Stimulated activated naive B cell treated with anti-CD40 and anti-IgM and Interleukin-4, amounts not matched to agents 10 μg/mL and 1 μg/mL and 100 μg/mL, for 72 hours (primary cell): ENCODE results near the gene CCDC38.

ENCODE experiments used
- ATAC-seq, 2 donors: fragments of 150-1000 bp; cut with Tn5 transposase; replicated peaks; 2 replicates each; pipeline ENCODE4 v1.10.0; 2021; ENCODE audit warnings: moderate library complexity in 1 of 2
- DNase-seq: peaks from one replicate; pipeline ENCODE4 v3.0.0; 2021
- H3K27ac Mint-ChIP-seq: one replicate; pipeline ENCODE4 v1.8.0; 2022; ENCODE audit warnings: mild to moderate bottlenecking, mixed read lengths
- H3K27me3 Mint-ChIP-seq, 2 donors: one replicate each; pipeline ENCODE4 v1.8.0; 2022; ENCODE audit warnings: mixed read lengths in 2 of 2
- H3K36me3 Mint-ChIP-seq, 2 donors: one replicate each; pipeline ENCODE4 v1.8.0; 2022; ENCODE audit warnings: mixed read lengths in 2 of 2, mild to moderate bottlenecking in 1 of 2
- H3K4me1 Mint-ChIP-seq, 2 donors: one replicate each; pipeline ENCODE4 v1.8.0; 2022; ENCODE audit warnings: mixed read lengths in 2 of 2, mild to moderate bottlenecking in 1 of 2
- H3K4me3 Mint-ChIP-seq, 2 donors: one replicate each; pipeline ENCODE4 v1.8.0; 2022; ENCODE audit warnings: mild to moderate bottlenecking in 2 of 2, mixed read lengths in 2 of 2, moderate library complexity in 1 of 2
- H3K9me3 Mint-ChIP-seq, 2 donors: one replicate each; pipeline ENCODE4 v1.8.0; 2022; ENCODE audit warnings: mixed read lengths in 2 of 2, mild to moderate bottlenecking in 1 of 2

CCDC38 gene

GRCh38 chr12:95942524-95943329 is at the start of gene CCDC38:
Gene CCDC38, minus strand, starts transcription at chr12:95942614. Its CDS starts 6,105 bp downstream, at chr12:95936509.
- DNase-seq (peak; percentile 80), ATAC-seq (peak; percentile 98 to 99)
- H3K9me3 Mint-ChIP-seq, result no peaks in the 10 kb centered on the region
- peak within 1 kb of the TSS; percentile 91 to 92 for H3K4me3 Mint-ChIP-seq
- H3K36me3 Mint-ChIP-seq, result no peaks in the 10 kb centered on the region
- H3K4me1 Mint-ChIP-seq, result peaks cover 3 to 6% of the 10 kb centered on the region in 2 donors
- no peaks in the 10 kb centered on the region for H3K27me3 Mint-ChIP-seq
- H3K27ac Mint-ChIP-seq, result peak within 1 kb of the TSS; percentile 94

- Mint-ChIP-seq H3K36me3 (peaks cover 8 to 19% of the 10 kb centered on the region in 2 donors), H3K4me3 (no peak overlapping the region), H3K9me3 (no peaks in the 10 kb centered on the region), H3K27ac (no peak overlapping the region), H3K4me1 (peaks cover 3 to 6% of the 10 kb centered on the region in 2 donors), H3K27me3 (no peaks in the 10 kb centered on the region)
- DNase-seq, result no peak
- no peak for ATAC-seq
These were observed 47.7 kb upstream of the CCDC38 start for GRCh38 chr12:95990136-95990535.

GRCh38 chr12:95989504-95990123 is 47.2 kb upstream of the CCDC38 start:
- Mint-ChIP-seq H3K4me1 (peaks cover 3 to 6% of the 10 kb centered on the region in 2 donors), H3K27ac (no peak overlapping the region), H3K9me3 (no peaks in the 10 kb centered on the region), H3K27me3 (no peaks in the 10 kb centered on the region), H3K4me3 (no peak overlapping the region), H3K36me3 (peaks cover 8 to 19% of the 10 kb centered on the region in 2 donors)
- DNase-seq (no peak), ATAC-seq (no peak)

- Mint-ChIP-seq H3K27ac (no peak overlapping the region), H3K27me3 (no peaks in the 10 kb centered on the region), H3K36me3 (peaks cover 8 to 19% of the 10 kb centered on the region in 2 donors), H3K4me1 (peaks cover 3 to 6% of the 10 kb centered on the region in 2 donors), H3K4me3 (no peak overlapping the region), H3K9me3 (no peaks in the 10 kb centered on the region)
- no peak for ATAC-seq
- DNase-seq, result no peak
These were observed 46.3 kb upstream of the CCDC38 start for GRCh38 chr12:95988506-95989275.

- Mint-ChIP-seq H3K27ac (no peak overlapping the region), H3K4me1 (no peaks in the 10 kb centered on the region), H3K36me3 (peaks cover 2 to 13% of the 10 kb centered on the region in 2 donors), H3K27me3 (no peaks in the 10 kb centered on the region), H3K4me3 (no peak overlapping the region), H3K9me3 (no peaks in the 10 kb centered on the region)
- ATAC-seq (no peak), DNase-seq (no peak)
These were observed 44.5 kb upstream of the CCDC38 start for GRCh38 chr12:95986635-95987570.

- Mint-ChIP-seq H3K4me3 (no peak overlapping the region), H3K36me3 (peaks cover 2 to 10% of the 10 kb centered on the region in 2 donors), H3K27ac (no peak overlapping the region), H3K27me3 (no peaks in the 10 kb centered on the region), H3K9me3 (no peaks in the 10 kb centered on the region), H3K4me1 (no peaks in the 10 kb centered on the region)
- ATAC-seq (no peak), DNase-seq (no peak)
These were observed 42.3 kb upstream of the CCDC38 start for GRCh38 chr12:95984682-95985081.

GRCh38 chr12:95982602-95983001 is 40.2 kb upstream of the CCDC38 start:
- H3K4me1 Mint-ChIP-seq, result no peaks in the 10 kb centered on the region
- DNase-seq, result no peak
- no peaks in the 10 kb centered on the region for H3K9me3 Mint-ChIP-seq
- H3K36me3 Mint-ChIP-seq, result peaks cover 0 to 3% of the 10 kb centered on the region in 2 donors
- no peak overlapping the region for H3K27ac Mint-ChIP-seq
- no peak for ATAC-seq
- H3K27me3 Mint-ChIP-seq, result no peaks in the 10 kb centered on the region
- H3K4me3 Mint-ChIP-seq, result no peak overlapping the region

GRCh38 chr12:95980437-95980836 is 38.0 kb upstream of the CCDC38 start:
- Mint-ChIP-seq H3K36me3 (peaks cover 0 to 2% of the 10 kb centered on the region in 2 donors), H3K4me3 (no peak overlapping the region), H3K27ac (no peak overlapping the region), H3K9me3 (no peaks in the 10 kb centered on the region), H3K4me1 (no peaks in the 10 kb centered on the region), H3K27me3 (no peaks in the 10 kb centered on the region)
- ATAC-seq (no peak), DNase-seq (no peak)

GRCh38 chr12:95978774-95979173 is 36.4 kb upstream of the CCDC38 start:
- DNase-seq (no peak), ATAC-seq (no peak)
- Mint-ChIP-seq H3K4me3 (no peak overlapping the region), H3K27me3 (no peaks in the 10 kb centered on the region), H3K36me3 (peaks cover 0 to 2% of the 10 kb centered on the region in 2 donors), H3K4me1 (peaks cover 0 to 6% of the 10 kb centered on the region in 2 donors), H3K27ac (no peak overlapping the region), H3K9me3 (no peaks in the 10 kb centered on the region)

GRCh38 chr12:95978351-95978750 is 35.9 kb upstream of the CCDC38 start:
- Mint-ChIP-seq H3K9me3 (no peaks in the 10 kb centered on the region), H3K27me3 (no peaks in the 10 kb centered on the region), H3K4me3 (no peak overlapping the region), H3K4me1 (peaks cover 0 to 8% of the 10 kb centered on the region in 2 donors), H3K27ac (no peak overlapping the region), H3K36me3 (peaks cover 3 to 4% of the 10 kb centered on the region in 2 donors)
- ATAC-seq (no peak), DNase-seq (no peak)

GRCh38 chr12:95977764-95978305 is 35.4 kb upstream of the CCDC38 start:
- H3K27me3 Mint-ChIP-seq, result no peaks in the 10 kb centered on the region
- H3K27ac Mint-ChIP-seq, result no peak overlapping the region
- H3K36me3 Mint-ChIP-seq, result peaks cover 4% of the 10 kb centered on the region in 2 donors
- H3K9me3 Mint-ChIP-seq, result no peaks in the 10 kb centered on the region
- peaks cover 0 to 13% of the 10 kb centered on the region in 2 donors for H3K4me1 Mint-ChIP-seq
- H3K4me3 Mint-ChIP-seq, result no peak overlapping the region
- DNase-seq (no peak), ATAC-seq (no peak)

- H3K27me3 Mint-ChIP-seq, result no peaks in the 10 kb centered on the region
- H3K4me3 Mint-ChIP-seq, result no peak overlapping the region
- H3K27ac Mint-ChIP-seq, result no peak overlapping the region
- peaks cover 4% of the 10 kb centered on the region in 2 donors for H3K36me3 Mint-ChIP-seq
- no peaks in the 10 kb centered on the region for H3K9me3 Mint-ChIP-seq
- DNase-seq, result no peak
- peaks cover 0 to 17% of the 10 kb centered on the region in 2 donors for H3K4me1 Mint-ChIP-seq
- no peak for ATAC-seq
These were observed 34.0 kb upstream of the CCDC38 start for GRCh38 chr12:95976416-95976832.

GRCh38 chr12:95975491-95975890 is 33.1 kb upstream of the CCDC38 start:
- ATAC-seq (no peak), DNase-seq (no peak)
- Mint-ChIP-seq H3K27ac (no peak overlapping the region), H3K27me3 (no peaks in the 10 kb centered on the region), H3K4me3 (no peak overlapping the region), H3K9me3 (no peaks in the 10 kb centered on the region), H3K36me3 (peaks cover 4% of the 10 kb centered on the region in 2 donors), H3K4me1 (peaks cover 0 to 17% of the 10 kb centered on the region in 2 donors)
